ENCODE results near the gene RBM20. TPM values are rescaled to one million over a fixed set of nuclear protein-coding genes. Genes with fewer than 3 reads are reported as not detected.

Gene RBM20
- total and polyA plus RNA-seq, 10 of the 15 experiments (the other 5 are each of a cell fraction or from before 2014, with no cell fraction given) = 0.04 to 0.26 (median 0.15) TPM

- TF ChIP-seq POLR2A (IDR thresholded peaks at IDR 0.05; ENCODE audit: low read depth, low read length) (peak; percentile 96), EED (IDR thresholded peaks at IDR 0.05; ENCODE audit: low read depth) (peak; percentile 84), TBL1XR1 (IDR thresholded peaks at IDR 0.05; ENCODE audit: low read depth, low read length) (0 out of 2 replicates have a peak, but pooled peaks have one; percentile 45), GABPA (IDR thresholded peaks at IDR 0.05; ENCODE audit: low read depth) (no peak), IRF3 (IDR thresholded peaks at IDR 0.05) (0 out of 2 replicates have a peak, but pooled peaks have one; percentile 50), MXI1 (IDR thresholded peaks at IDR 0.05; ENCODE audit: low read depth, low read length) (peak; percentile 21; the same call in 1 of the 2 replicates), NBN (IDR thresholded peaks at IDR 0.05) (peak; percentile 57; the same call in 1 of the 2 replicates), LARP7 (IDR thresholded peaks at IDR 0.05) (no peak), SMARCA5 (IDR thresholded peaks at IDR 0.05) (no peak)
Observed at GRCh38 chr10:110871298-110872084, 227.4 kb downstream of the RBM20 start, which contains the start of gene PDCD4 (continued).

GRCh38 chr10:110872145-110872983 lies 228.2 kb downstream of the RBM20 start:
- Histone ChIP-seq H3K36me3 (ENCODE audit: control insufficient read depth in 2 of 2, insufficient read depth in 2 of 2, low read length in 1 of 2) (no peaks in the 10 kb centered on the region), H3K4me1 (ENCODE audit: control insufficient read depth, insufficient read depth, low read length) (peaks cover 39% of the 10 kb centered on the region), H3K79me2 (ENCODE audit: control insufficient read depth, insufficient read depth, low read length) (peaks cover 79% of the 10 kb centered on the region), H3K9me3 (replicated peaks; ENCODE audit: control insufficient read depth, insufficient read depth, low read length) (no peaks in the 10 kb centered on the region), H2AFZ (ENCODE audit: control insufficient read depth, low read depth, low read length) (peak overlapping the region; percentile 31; the same call in 1 of the 2 replicates), H3K4me3 (peak overlapping the region; percentile 65), H3K27me3 (replicated peaks in 1 of 2; ENCODE audit: control insufficient read depth in 2 of 2, insufficient read depth in 2 of 2, low read length in 1 of 2) (no peaks in the 10 kb centered on the region), H3K27ac (ENCODE audit: control insufficient read depth, insufficient read depth) (peak overlapping the region; percentile 99), H3K4me2 (ENCODE audit: control insufficient read depth, insufficient read depth) (peak overlapping the region; percentile 44; the same call in 1 of the 2 replicates), H4K20me1 (ENCODE audit: control insufficient read depth, insufficient read depth) (no peaks in the 10 kb centered on the region), H3K9ac (ENCODE audit: control insufficient read depth, insufficient read depth, low read length) (peak overlapping the region; percentile 94)
- SMC1A ChIA-PET (ENCODE audit: uncharacterized antibody, unreplicated experiment) = interaction anchor here (0.9 to 3.2 kb wide), 19 partner anchors 8 to 98 kb away, joined by 3 to 29 read pairs (median 7); no protein-coding TSS in a partner anchor
- CTCF ChIA-PET = interaction anchor here (0.7 to 2.3 kb wide), 12 partner anchors 11 to 126 kb away, joined by 3 to 27 read pairs (median 6); no protein-coding TSS in a partner anchor
- DNase-seq (ENCODE audit: low read depth, low spot score) (no peak), ATAC-seq (peak; percentile 65), FAIRE-seq (peak; percentile 59)
- POLR2A ChIA-PET = interaction anchor here (0.7 to 2.3 kb wide), 20 partner anchors 10 to 449 kb away, joined by 3 to 24 read pairs (median 5); no protein-coding TSS in a partner anchor
- WGBS (ENCODE audit: insufficient coverage, insufficient replicate concordance, low lambda C conversion rate, missing lambda C conversion rate) = under 1% methylated on average over 47 of the region's 70 CpGs
- in situ Hi-C loops (cut with MboI) = no loop called here
- no TSS peak for BruUV-seq (replicated peaks)
- RAD21 ChIA-PET (ENCODE audit: unreplicated experiment) = interaction anchor here (0.7 to 3.2 kb wide), 27 partner anchors 10 to 258 kb away, joined by 3 to 40 read pairs (median 5); partner anchors contain the start of gene BBIP1
- intact Hi-C loops (cut with micrococcal nuclease; ENCODE audit: unreplicated experiment) = loop anchor here (2.0 to 10.0 kb wide), 4 partner anchors 70 to 368 kb away; no protein-coding TSS in a partner anchor
- TF ChIP-seq ZBED1 (IDR thresholded peaks at IDR 0.05; ENCODE audit: borderline replicate concordance) = no peak
- TF ChIP-seq ZNF217 (IDR thresholded peaks at IDR 0.05) = no peak
- no peak for TF ChIP-seq USF1 (IDR thresholded peaks at IDR 0.05; ENCODE audit: borderline replicate concordance, extremely low read length, insufficient read depth, low read depth, low read length)
- TF ChIP-seq CHD2 (IDR thresholded peaks at IDR 0.05; ENCODE audit: borderline replicate concordance, low read depth, low read length) = 0 out of 2 replicates have a peak, but pooled peaks have one; percentile 60
- TF ChIP-seq DPF2 (IDR thresholded peaks at IDR 0.05) = peak; percentile 55
- TF ChIP-seq ZZZ3 (IDR thresholded peaks at IDR 0.05; ENCODE audit: control insufficient read depth, insufficient read length, low read depth) = no peak
- TF ChIP-seq HDGF (IDR thresholded peaks at IDR 0.05) = no peak

Data from GM12878 (cell line).